GM12878 (cell line): ENCODE data around the gene IGLL1. TPM values are rescaled to one million over a fixed set of nuclear protein-coding genes. Genes with fewer than 3 reads are reported as not detected.

Source experiments
- ATAC-seq: fragments of 200-7000 bp; cut with Tn5 transposase; 3 replicates; pipeline ENCODE4 v1.9.1; 2020; ENCODE audit warnings: mild to moderate bottlenecking, moderate library complexity
- BruUV-seq: library from RNA; stranded (reverse); fragments of 400-500 nt; replicated peaks from 2 replicates; lab custom pipeline; 2021; lab: Mats Ljungman, UMichigan
- CTCF ChIA-PET: fragments of 300-600 bp; sonication (Branson Sonifier 250); formaldehyde crosslinking; extraction: SDS; loops from one replicate; lab custom pipeline; 2021; ENCODE audit warnings: inconsistent platforms; lab: Yijun Ruan, JAX
- POLR2A ChIA-PET: fragments of 350-600 bp; formaldehyde crosslinking; extraction: SDS; loops from one replicate; lab custom pipeline; 2021; ENCODE audit warnings: inconsistent platforms; lab: Charles Lee
- RAD21 ChIA-PET: fragments of 300-600 bp; sonication (Branson Sonifier 250); formaldehyde crosslinking; loops from one replicate; lab custom pipeline; 2023; ENCODE audit warnings: antibody characterized with exemption; ENCODE audit not compliant: unreplicated experiment; lab: Charles Lee
- SMC1A ChIA-PET: fragments of 300-600 bp; sonication (Branson Sonifier 250); formaldehyde crosslinking; loops from one replicate; lab custom pipeline; 2023; ENCODE audit not compliant: unreplicated experiment, uncharacterized antibody; lab: Charles Lee
- DNase-seq: peaks from one replicate; pipeline ENCODE4 v3.0.0-alpha.2; 2011; ENCODE audit warnings: low read depth, low spot score
- FAIRE-seq: peaks from 3 replicates; lab custom pipeline; 2011; peaks lifted over from hg19 to GRCh38; lab: Jason Lieb, UNC
- H2AFZ ChIP-seq: 2 replicates; pipeline ENCODE4 v1.6.0; 2011; ENCODE audit warnings: low read depth, low read length, control low read depth; ENCODE audit not compliant: control insufficient read depth
- H3K27ac ChIP-seq: 2 replicates; pipeline ENCODE4 v1.5.1; 2011; ENCODE audit warnings: control low read depth; ENCODE audit not compliant: control insufficient read depth, insufficient read depth
- H3K27me3 ChIP-seq, 2 experiments: replicated peaks in 1 of 2; 2 replicates each; pipeline versions ENCODE4 v1.6.0 to v1.6.1; 2011; ENCODE audit warnings: low read length in 1 of 2; ENCODE audit not compliant: control insufficient read depth in 2 of 2, insufficient read depth in 2 of 2
- H3K36me3 ChIP-seq, 2 experiments: 2 replicates each; pipeline ENCODE4 v1.5.1; 2011; ENCODE audit warnings: low read length in 1 of 2; ENCODE audit not compliant: control insufficient read depth in 2 of 2, insufficient read depth in 2 of 2
- H3K4me1 ChIP-seq: 2 replicates; pipeline ENCODE4 v1.6.1; 2011; ENCODE audit warnings: mild to moderate bottlenecking, low read length, moderate library complexity, mixed read lengths; ENCODE audit not compliant: control insufficient read depth, insufficient read depth
- H3K4me2 ChIP-seq: 2 replicates; pipeline ENCODE4 v1.6.0; 2011; ENCODE audit warnings: control low read depth; ENCODE audit not compliant: control insufficient read depth, insufficient read depth
- H3K4me3 ChIP-seq: fragments of 200-600 bp; sonication (generic); 2 replicates; pipeline ENCODE4 v1.5.1; 2016
- H3K79me2 ChIP-seq: 2 replicates; pipeline ENCODE4 v1.6.0; 2011; ENCODE audit warnings: low read length; ENCODE audit not compliant: control insufficient read depth, insufficient read depth
- H3K9ac ChIP-seq: 2 replicates; pipeline ENCODE4 v1.8.0; 2011; ENCODE audit warnings: low read length, control low read depth, mixed read lengths; ENCODE audit not compliant: control insufficient read depth, insufficient read depth
- H3K9me3 ChIP-seq: replicated peaks from 3 replicates; pipeline ENCODE4 v1.5.1; 2011; ENCODE audit warnings: mild to moderate bottlenecking, low read length; ENCODE audit not compliant: control insufficient read depth, insufficient read depth
- H4K20me1 ChIP-seq: 2 replicates; pipeline ENCODE4 v1.6.0; 2011; ENCODE audit not compliant: control insufficient read depth, insufficient read depth
- EGR1 ChIP-seq, 2 experiments: IDR thresholded peaks; 1 replicate in 1 of 2; 2 replicates in 1 of 2; pipeline ENCODE4 v1.6.1; 2011 to 2012; ENCODE audit warnings: low read depth in 2 of 2, low read length in 2 of 2, borderline replicate concordance in 1 of 2, mild to moderate bottlenecking in 1 of 2, moderate library complexity in 1 of 2
- HDAC6 ChIP-seq: fragments of 200-600 bp; sonication (generic); IDR thresholded peaks from one replicate; pipeline ENCODE4 v1.8.0; 2017; ENCODE audit warnings: antibody characterized with exemption; ENCODE audit not compliant: unreplicated experiment
- MTA3 ChIP-seq: IDR thresholded peaks from 2 replicates; pipeline ENCODE4 v1.6.1; 2012; ENCODE audit warnings: low read length, inconsistent platforms, borderline replicate concordance
- RUNX3 ChIP-seq: IDR thresholded peaks from 2 replicates; pipeline ENCODE4 v1.6.1; 2012; ENCODE audit warnings: low read length, inconsistent platforms
- SMAD5 ChIP-seq: IDR thresholded peaks from 2 replicates; pipeline ENCODE4 v1.6.1; 2016; ENCODE audit warnings: antibody characterized with exemption, low read depth
- WRNIP1 ChIP-seq: IDR thresholded peaks from 2 replicates; pipeline ENCODE4 v1.6.1; 2011; ENCODE audit warnings: low read depth, low read length, improper control_type of control experiment, borderline replicate concordance
- ZZZ3 ChIP-seq: IDR thresholded peaks from 2 replicates; pipeline ENCODE4 v1.6.1; 2011; ENCODE audit warnings: low read depth; ENCODE audit not compliant: control insufficient read depth, insufficient read length
- WGBS: methylation state at CpG from one replicate; pipeline ENCODE4 v1.1.6; 2016; ENCODE audit warnings: low lambda C conversion rate; ENCODE audit not compliant: insufficient replicate concordance, insufficient coverage; ENCODE audit errors: missing lambda C conversion rate; 5-methylcytosine and 5-hydroxymethylcytosine counted together
- in situ Hi-C: fragments of 300-500 bp; cut with MboI; formaldehyde crosslinking; loops from 9 replicates; pipeline ENCODE4 v1.14.3; 2018; ENCODE audit warnings: mixed read lengths
- intact Hi-C: fragments of 100-400 bp; cut with micrococcal nuclease; formaldehyde crosslinking; loops from one replicate; pipeline ENCODE4 v1.14.2; 2022; ENCODE audit not compliant: unreplicated experiment
- polyA plus RNA-seq, 11 experiments: library from polyadenylated mRNA; depleted of rRNA in 4 of 11; unstranded in 6 of 11; stranded (reverse) in 5 of 11; fragments of >200 nt; fragmentation: Nextera tagmentation in 4 of 11; fragmentation: Illumina TruSeq in 1 of 11; extraction: Ambion mirVana in 4 of 11; extraction: Trizol in 1 of 11; gene quantifications; 1 replicate in 1 of 11; 2 replicates in 10 of 11; pipeline versions ENCODE4 v1.2.1 to v1.2.3, GENCODE V29; 2011 to 2016; ENCODE audit warnings: inconsistent platforms in 2 of 11, missing spikeins in 2 of 11, low read depth in 1 of 11
- total RNA-seq, 4 experiments: library from RNA; depleted of rRNA in 3 of 4; stranded (reverse); fragments of >200 nt in 3 of 4; fragmentation: Illumina TruSeq in 1 of 4; extraction: Trizol in 1 of 4; gene quantifications; 2 replicates each; pipeline versions ENCODE4 v1.2.1 to v1.2.3, GENCODE V29; 2013 to 2021
- TF ChIP-seq, protein P1 (sequence below): fragments of 450-650 bp; IDR thresholded peaks from 2 replicates; pipeline ENCODE4 v1.6.1; 2017; ENCODE audit warnings: mild to moderate bottlenecking, moderate library complexity
- TF ChIP-seq, protein P2 (sequence below): IDR thresholded peaks from 2 replicates; pipeline ENCODE4 v1.6.1; 2011; ENCODE audit warnings: borderline replicate concordance, low read depth, mild to moderate bottlenecking, moderate library complexity, mixed read lengths, low read length; ENCODE audit not compliant: insufficient read depth; ENCODE audit errors: extremely low read length
- TF ChIP-seq, protein P3 (sequence below): fragments of 450-650 bp; IDR thresholded peaks from 2 replicates; pipeline ENCODE4 v1.6.1; 2017; ENCODE audit warnings: low read depth, mild to moderate bottlenecking, moderate library complexity
- TF ChIP-seq, protein P4 (sequence below): IDR thresholded peaks from 2 replicates; pipeline ENCODE4 v1.6.1; 2011; ENCODE audit warnings: mild to moderate bottlenecking, low read depth, low read length, moderate library complexity; ENCODE audit not compliant: insufficient replicate concordance
- TF ChIP-seq, protein P5 (sequence below): fragments of 450-650 bp; IDR thresholded peaks from 2 replicates; pipeline ENCODE4 v1.6.1; 2016; ENCODE audit warnings: mild to moderate bottlenecking, moderate library complexity, borderline replicate concordance

IGLL1 gene
- total and polyA plus RNA-seq, 10 of the 15 experiments (the other 5 are each of a cell fraction or from before 2014, with no cell fraction given), result not detected

DNA sequence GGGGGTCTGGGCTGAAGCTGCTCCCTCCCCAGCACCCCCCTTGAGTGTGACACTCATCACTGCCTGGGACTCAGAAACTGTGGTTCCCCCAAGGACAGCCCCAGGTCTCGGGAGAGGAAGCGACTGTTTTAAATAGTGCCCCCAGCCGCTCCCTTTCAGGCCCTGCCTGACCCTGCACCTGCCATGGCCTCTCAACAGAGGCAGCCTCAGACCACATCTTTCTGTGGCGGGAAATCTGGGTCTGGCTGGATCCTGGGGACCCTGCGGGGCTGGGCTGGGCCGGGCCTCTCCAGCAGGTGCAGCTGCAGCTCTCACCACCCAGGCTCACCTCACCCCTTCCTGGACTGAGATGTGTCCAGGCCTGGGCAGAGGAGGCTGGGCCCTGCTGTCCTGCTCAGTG is 3.7 kb upstream of the IGLL1 start:
- Histone ChIP-seq H3K9me3 (no peaks in the 10 kb centered on the region), H3K27me3 (peaks cover 0 to 5% of the 10 kb centered on the region in 2 experiments; a peak in 2 of 4 replicates), H3K79me2 (no peaks in the 10 kb centered on the region), H3K27ac (no peak overlapping the region), H3K4me2 (no peak overlapping the region), H3K4me1 (no peaks in the 10 kb centered on the region), H3K36me3 (no peaks in the 10 kb centered on the region), H4K20me1 (no peaks in the 10 kb centered on the region), H3K4me3 (no peak overlapping the region), H2AFZ (no peak overlapping the region), H3K9ac (no peak overlapping the region)
- ChIA-PET SMC1A (no interaction called here), POLR2A (no interaction called here), RAD21 (no interaction called here), CTCF (no interaction called here)
- DNase-seq (no peak), FAIRE-seq (no peak), ATAC-seq (no peak)
- WGBS, result 0% methylated on average over 6 of the region's 6 CpGs
- BruUV-seq, result no TSS peak
- in situ Hi-C loops (no loop called here), intact Hi-C loops (no loop called here)
- TF ChIP-seq, protein P1, sequence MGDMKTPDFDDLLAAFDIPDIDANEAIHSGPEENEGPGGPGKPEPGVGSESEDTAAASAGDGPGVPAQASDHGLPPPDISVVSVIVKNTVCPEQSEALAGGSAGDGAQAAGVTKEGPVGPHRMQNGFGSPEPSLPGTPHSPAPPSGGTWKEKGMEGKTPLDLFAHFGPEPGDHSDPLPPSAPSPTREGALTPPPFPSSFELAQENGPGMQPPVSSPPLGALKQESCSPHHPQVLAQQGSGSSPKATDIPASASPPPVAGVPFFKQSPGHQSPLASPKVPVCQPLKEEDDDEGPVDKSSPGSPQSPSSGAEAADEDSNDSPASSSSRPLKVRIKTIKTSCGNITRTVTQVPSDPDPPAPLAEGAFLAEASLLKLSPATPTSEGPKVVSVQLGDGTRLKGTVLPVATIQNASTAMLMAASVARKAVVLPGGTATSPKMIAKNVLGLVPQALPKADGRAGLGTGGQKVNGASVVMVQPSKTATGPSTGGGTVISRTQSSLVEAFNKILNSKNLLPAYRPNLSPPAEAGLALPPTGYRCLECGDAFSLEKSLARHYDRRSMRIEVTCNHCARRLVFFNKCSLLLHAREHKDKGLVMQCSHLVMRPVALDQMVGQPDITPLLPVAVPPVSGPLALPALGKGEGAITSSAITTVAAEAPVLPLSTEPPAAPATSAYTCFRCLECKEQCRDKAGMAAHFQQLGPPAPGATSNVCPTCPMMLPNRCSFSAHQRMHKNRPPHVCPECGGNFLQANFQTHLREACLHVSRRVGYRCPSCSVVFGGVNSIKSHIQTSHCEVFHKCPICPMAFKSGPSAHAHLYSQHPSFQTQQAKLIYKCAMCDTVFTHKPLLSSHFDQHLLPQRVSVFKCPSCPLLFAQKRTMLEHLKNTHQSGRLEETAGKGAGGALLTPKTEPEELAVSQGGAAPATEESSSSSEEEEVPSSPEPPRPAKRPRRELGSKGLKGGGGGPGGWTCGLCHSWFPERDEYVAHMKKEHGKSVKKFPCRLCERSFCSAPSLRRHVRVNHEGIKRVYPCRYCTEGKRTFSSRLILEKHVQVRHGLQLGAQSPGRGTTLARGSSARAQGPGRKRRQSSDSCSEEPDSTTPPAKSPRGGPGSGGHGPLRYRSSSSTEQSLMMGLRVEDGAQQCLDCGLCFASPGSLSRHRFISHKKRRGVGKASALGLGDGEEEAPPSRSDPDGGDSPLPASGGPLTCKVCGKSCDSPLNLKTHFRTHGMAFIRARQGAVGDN, result no peak
- TF ChIP-seq EGR1 (IDR thresholded peaks at IDR 0.05; ENCODE audit: borderline replicate concordance in 1 of 2, low read depth in 2 of 2, low read length in 2 of 2), result no peak
- TF ChIP-seq HDAC6, result no peak
- no peak for TF ChIP-seq RUNX3
- TF ChIP-seq, protein P2, sequence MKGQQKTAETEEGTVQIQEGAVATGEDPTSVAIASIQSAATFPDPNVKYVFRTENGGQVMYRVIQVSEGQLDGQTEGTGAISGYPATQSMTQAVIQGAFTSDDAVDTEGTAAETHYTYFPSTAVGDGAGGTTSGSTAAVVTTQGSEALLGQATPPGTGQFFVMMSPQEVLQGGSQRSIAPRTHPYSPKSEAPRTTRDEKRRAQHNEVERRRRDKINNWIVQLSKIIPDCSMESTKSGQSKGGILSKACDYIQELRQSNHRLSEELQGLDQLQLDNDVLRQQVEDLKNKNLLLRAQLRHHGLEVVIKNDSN, result no peak
- TF ChIP-seq WRNIP1, result no peak
- TF ChIP-seq, protein P3, sequence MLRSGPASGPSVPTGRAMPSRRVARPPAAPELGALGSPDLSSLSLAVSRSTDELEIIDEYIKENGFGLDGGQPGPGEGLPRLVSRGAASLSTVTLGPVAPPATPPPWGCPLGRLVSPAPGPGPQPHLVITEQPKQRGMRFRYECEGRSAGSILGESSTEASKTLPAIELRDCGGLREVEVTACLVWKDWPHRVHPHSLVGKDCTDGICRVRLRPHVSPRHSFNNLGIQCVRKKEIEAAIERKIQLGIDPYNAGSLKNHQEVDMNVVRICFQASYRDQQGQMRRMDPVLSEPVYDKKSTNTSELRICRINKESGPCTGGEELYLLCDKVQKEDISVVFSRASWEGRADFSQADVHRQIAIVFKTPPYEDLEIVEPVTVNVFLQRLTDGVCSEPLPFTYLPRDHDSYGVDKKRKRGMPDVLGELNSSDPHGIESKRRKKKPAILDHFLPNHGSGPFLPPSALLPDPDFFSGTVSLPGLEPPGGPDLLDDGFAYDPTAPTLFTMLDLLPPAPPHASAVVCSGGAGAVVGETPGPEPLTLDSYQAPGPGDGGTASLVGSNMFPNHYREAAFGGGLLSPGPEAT, result no peak
- TF ChIP-seq MTA3, result no peak
- TF ChIP-seq, protein P4, sequence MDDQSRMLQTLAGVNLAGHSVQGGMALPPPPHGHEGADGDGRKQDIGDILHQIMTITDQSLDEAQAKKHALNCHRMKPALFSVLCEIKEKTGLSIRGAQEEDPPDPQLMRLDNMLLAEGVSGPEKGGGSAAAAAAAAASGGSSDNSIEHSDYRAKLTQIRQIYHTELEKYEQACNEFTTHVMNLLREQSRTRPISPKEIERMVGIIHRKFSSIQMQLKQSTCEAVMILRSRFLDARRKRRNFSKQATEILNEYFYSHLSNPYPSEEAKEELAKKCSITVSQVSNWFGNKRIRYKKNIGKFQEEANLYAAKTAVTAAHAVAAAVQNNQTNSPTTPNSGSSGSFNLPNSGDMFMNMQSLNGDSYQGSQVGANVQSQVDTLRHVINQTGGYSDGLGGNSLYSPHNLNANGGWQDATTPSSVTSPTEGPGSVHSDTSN, result no peak
- TF ChIP-seq, protein P5, sequence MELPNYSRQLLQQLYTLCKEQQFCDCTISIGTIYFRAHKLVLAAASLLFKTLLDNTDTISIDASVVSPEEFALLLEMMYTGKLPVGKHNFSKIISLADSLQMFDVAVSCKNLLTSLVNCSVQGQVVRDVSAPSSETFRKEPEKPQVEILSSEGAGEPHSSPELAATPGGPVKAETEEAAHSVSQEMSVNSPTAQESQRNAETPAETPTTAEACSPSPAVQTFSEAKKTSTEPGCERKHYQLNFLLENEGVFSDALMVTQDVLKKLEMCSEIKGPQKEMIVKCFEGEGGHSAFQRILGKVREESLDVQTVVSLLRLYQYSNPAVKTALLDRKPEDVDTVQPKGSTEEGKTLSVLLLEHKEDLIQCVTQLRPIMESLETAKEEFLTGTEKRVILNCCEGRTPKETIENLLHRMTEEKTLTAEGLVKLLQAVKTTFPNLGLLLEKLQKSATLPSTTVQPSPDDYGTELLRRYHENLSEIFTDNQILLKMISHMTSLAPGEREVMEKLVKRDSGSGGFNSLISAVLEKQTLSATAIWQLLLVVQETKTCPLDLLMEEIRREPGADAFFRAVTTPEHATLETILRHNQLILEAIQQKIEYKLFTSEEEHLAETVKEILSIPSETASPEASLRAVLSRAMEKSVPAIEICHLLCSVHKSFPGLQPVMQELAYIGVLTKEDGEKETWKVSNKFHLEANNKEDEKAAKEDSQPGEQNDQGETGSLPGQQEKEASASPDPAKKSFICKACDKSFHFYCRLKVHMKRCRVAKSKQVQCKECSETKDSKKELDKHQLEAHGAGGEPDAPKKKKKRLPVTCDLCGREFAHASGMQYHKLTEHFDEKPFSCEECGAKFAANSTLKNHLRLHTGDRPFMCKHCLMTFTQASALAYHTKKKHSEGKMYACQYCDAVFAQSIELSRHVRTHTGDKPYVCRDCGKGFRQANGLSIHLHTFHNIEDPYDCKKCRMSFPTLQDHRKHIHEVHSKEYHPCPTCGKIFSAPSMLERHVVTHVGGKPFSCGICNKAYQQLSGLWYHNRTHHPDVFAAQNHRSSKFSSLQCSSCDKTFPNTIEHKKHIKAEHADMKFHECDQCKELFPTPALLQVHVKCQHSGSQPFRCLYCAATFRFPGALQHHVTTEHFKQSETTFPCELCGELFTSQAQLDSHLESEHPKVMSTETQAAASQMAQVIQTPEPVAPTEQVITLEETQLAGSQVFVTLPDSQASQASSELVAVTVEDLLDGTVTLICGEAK, result no peak
- no peak for TF ChIP-seq SMAD5
- TF ChIP-seq ZZZ3, result no peak
